Measurements from ENCODE around the gene CLPSL2.

The CLPSL2 gene

DNA sequence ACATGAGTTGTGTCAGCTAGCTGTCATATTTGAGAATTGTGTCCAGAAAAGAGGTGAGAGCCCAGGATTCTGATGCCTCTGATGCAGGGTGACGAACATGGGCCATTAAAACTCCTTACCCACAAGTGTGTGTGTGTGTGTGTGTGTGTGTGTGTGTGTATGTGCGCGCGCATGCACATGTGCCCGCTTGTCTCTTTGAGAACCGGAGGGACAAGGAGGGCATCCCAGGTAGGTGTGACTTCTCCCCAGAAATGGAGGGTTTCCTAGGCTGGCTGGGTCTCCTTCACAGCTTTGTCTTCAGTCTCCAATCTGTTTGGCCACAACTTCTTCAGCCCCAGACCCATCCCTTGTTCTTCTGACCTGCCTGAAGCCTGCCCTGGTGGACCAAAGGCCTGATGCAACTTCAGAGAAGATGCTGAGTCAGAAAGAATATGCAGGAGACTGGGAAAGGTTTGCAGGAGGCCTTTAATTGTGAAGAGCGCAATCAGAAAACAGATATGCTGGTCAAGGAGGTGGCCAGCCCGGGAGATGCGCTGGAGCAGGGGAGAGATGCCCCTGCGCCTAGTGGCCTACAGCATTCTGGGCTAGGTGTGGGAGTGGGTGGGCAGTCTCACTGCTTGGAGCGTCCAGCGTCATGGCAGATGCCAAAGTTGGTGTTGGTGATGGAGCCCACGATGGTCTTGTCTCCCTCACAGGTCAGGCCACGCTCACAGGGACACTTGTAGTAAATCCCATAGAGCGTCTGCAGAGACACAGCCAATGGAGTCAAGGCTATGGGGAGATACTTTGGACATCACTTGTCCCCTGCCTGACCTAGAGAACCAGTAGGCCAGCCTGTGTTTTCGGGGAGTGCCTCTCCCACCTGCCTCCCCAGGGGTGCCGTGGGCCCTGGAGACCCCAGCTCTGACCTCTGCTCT is 18.4 kb downstream of the CLPSL2 start:
- Histone ChIP-seq H3K9ac (ENCODE audit: low read length) (no peak overlapping the region), H3K36me3 (ENCODE audit: control insufficient read depth, insufficient read depth, low read length, severe bottlenecking) (no peaks in the 10 kb centered on the region), H3K4me3 (ENCODE audit: low read length) (no peak overlapping the region), H3K27me3 (replicated peaks; ENCODE audit: control insufficient read depth, insufficient read depth, low read length) (peaks cover 50% of the 10 kb centered on the region), H3K9me3 (ENCODE audit: control insufficient read depth, low read length) (no peaks in the 10 kb centered on the region), H3K4me1 (ENCODE audit: control insufficient read depth, insufficient read depth, low read length) (no peaks in the 10 kb centered on the region)
- no peak for DNase-seq (ENCODE audit: low read depth)

GRCh38 chr6:35795453-35796071 is 19.2 kb downstream of the CLPSL2 start:
- Histone ChIP-seq H3K4me3 (ENCODE audit: low read length) (no peak overlapping the region), H3K27me3 (replicated peaks; ENCODE audit: control insufficient read depth, insufficient read depth, low read length) (peaks cover 43% of the 10 kb centered on the region)

DNA sequence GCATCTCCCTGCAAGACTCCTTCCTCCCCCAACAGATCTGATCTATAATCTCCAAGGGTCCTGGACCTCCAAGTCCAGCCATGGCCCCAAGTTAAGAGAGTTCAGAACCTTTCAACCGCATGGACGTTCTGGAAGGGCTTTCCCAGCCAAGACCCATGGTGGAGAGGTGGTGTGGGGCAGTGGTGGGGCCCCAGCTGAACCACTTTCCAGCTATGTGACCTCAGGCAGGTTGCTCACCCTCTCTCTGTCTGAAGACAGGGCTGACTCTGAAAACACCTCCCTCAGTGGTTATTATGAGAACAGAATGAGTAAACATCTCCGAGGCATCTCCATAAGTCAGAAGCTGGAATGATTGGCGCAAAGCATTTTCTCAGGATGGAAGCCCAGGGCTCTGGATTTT is 19.8 kb downstream of the CLPSL2 start:
- Histone ChIP-seq H3K9me3 (ENCODE audit: control insufficient read depth, low read length) (no peaks in the 10 kb centered on the region), H3K27me3 (replicated peaks; ENCODE audit: control insufficient read depth, insufficient read depth, low read length) (peaks cover 41% of the 10 kb centered on the region), H3K9ac (ENCODE audit: low read length) (no peak overlapping the region), H3K4me3 (ENCODE audit: low read length) (no peak overlapping the region), H3K36me3 (ENCODE audit: control insufficient read depth, insufficient read depth, low read length, severe bottlenecking) (no peaks in the 10 kb centered on the region), H3K4me1 (ENCODE audit: control insufficient read depth, insufficient read depth, low read length) (no peaks in the 10 kb centered on the region)
- no peak for DNase-seq (ENCODE audit: low read depth)

More at GRCh38 chr6:35795453-35796071, 19.2 kb downstream of the CLPSL2 start:
- Histone ChIP-seq H3K9ac (ENCODE audit: low read length) (no peak overlapping the region), H3K36me3 (ENCODE audit: control insufficient read depth, insufficient read depth, low read length, severe bottlenecking) (no peaks in the 10 kb centered on the region), H3K9me3 (ENCODE audit: control insufficient read depth, low read length) (no peaks in the 10 kb centered on the region), H3K4me1 (ENCODE audit: control insufficient read depth, insufficient read depth, low read length) (no peaks in the 10 kb centered on the region)
- no peak for DNase-seq (ENCODE audit: low read depth)

DNA sequence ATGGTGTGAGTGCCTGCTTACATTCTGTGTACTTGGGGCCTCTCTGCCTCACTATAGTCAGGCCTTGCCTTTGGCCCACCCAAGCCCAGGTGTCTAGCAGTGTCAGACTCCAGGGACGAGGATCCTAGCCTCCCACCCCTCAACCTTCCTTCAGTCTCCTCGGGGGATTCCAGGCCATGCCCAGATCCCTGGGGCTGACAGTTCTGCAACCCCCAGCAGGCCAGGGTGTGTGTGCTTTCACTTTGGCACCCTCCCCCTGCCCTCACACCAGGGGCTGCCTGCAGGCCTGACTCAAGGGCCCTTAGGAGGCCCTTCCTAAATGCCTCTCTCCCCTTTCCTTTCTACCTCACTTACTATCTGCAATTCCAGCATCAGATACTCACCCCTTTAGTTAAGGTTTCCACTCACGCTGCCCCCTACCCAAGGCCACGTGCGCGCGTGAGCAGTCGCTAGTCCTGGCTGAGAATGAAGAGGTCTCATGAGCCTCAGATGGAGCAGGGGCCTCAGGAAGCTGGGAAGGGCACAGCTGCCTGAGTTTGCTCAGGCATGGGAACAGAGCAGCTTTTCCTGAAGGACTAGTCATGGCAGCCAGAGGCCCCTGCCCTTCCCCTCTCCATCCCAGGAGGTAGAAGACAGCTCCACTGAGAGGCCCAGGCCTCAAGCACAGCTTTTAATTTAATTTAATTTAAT is 21.6 kb downstream of the CLPSL2 start:
- Histone ChIP-seq H3K27me3 (replicated peaks; ENCODE audit: control insufficient read depth, insufficient read depth, low read length) (peaks cover 33% of the 10 kb centered on the region), H3K9me3 (ENCODE audit: control insufficient read depth, low read length) (no peaks in the 10 kb centered on the region), H3K9ac (ENCODE audit: low read length) (no peak overlapping the region), H3K4me3 (ENCODE audit: low read length) (no peak overlapping the region), H3K4me1 (ENCODE audit: control insufficient read depth, insufficient read depth, low read length) (no peaks in the 10 kb centered on the region), H3K36me3 (ENCODE audit: control insufficient read depth, insufficient read depth, low read length, severe bottlenecking) (no peaks in the 10 kb centered on the region)
- DNase-seq (ENCODE audit: low read depth): no peak

GRCh38 chr6:35798706-35799105 is 22.3 kb downstream of the CLPSL2 start:
- no peaks in the 10 kb centered on the region for H3K4me1 ChIP-seq (ENCODE audit: control insufficient read depth, insufficient read depth, low read length)
- H3K9ac ChIP-seq (ENCODE audit: low read length): no peak overlapping the region
- DNase-seq (ENCODE audit: low read depth): no peak
- H3K4me3 ChIP-seq (ENCODE audit: low read length): no peak overlapping the region
- peaks cover 33% of the 10 kb centered on the region for H3K27me3 ChIP-seq (replicated peaks; ENCODE audit: control insufficient read depth, insufficient read depth, low read length)
- H3K36me3 ChIP-seq (ENCODE audit: control insufficient read depth, insufficient read depth, low read length, severe bottlenecking): no peaks in the 10 kb centered on the region
- no peaks in the 10 kb centered on the region for H3K9me3 ChIP-seq (ENCODE audit: control insufficient read depth, low read length)

DNA sequence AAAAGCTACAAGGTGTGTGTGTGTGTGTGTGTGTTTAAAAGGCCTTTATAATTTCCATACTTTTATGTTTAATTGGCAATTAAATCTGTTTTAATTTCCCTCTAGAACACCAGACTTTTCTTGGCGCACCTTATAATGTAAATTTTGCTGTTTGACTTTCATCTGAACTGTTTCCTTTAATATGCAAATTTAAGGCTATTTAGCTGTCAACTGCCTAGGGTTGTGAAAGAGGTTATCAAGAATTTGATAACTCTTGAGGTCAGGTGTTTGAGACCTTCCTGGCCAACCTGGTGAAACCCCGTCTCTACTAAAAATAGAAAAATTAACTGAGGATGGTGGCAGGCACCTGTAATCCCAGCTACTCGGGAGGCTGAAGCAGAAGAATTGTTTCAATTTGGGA is 24.8 kb downstream of the CLPSL2 start:
- Histone ChIP-seq H3K9me3 (ENCODE audit: control insufficient read depth, low read length) (no peaks in the 10 kb centered on the region), H3K9ac (ENCODE audit: low read length) (no peak overlapping the region), H3K4me3 (ENCODE audit: low read length) (no peak overlapping the region), H3K27me3 (replicated peaks; ENCODE audit: control insufficient read depth, insufficient read depth, low read length) (peaks cover 33% of the 10 kb centered on the region), H3K4me1 (ENCODE audit: control insufficient read depth, insufficient read depth, low read length) (no peaks in the 10 kb centered on the region), H3K36me3 (ENCODE audit: control insufficient read depth, insufficient read depth, low read length, severe bottlenecking) (no peaks in the 10 kb centered on the region)
- no peak for DNase-seq (ENCODE audit: low read depth)

- Histone ChIP-seq H3K4me3 (ENCODE audit: low read length) (peak within 1 kb of the TSS; percentile 52), H3K36me3 (ENCODE audit: control insufficient read depth, insufficient read depth, low read length, severe bottlenecking) (no peaks in the 10 kb centered on the region), H3K9me3 (ENCODE audit: control insufficient read depth, low read length) (no peaks in the 10 kb centered on the region), H3K27me3 (replicated peaks; ENCODE audit: control insufficient read depth, insufficient read depth, low read length) (peaks cover 25% of the 10 kb centered on the region), H3K4me1 (ENCODE audit: control insufficient read depth, insufficient read depth, low read length) (no peaks in the 10 kb centered on the region), H3K9ac (ENCODE audit: low read length) (no peak within 1 kb of the TSS)
- DNase-seq (ENCODE audit: low read depth): peak; percentile 70
Measured at GRCh38 chr6:35804996-35805736, 28.8 kb downstream of the CLPSL2 start, which contains the start of gene LHFPL5. TSS of gene LHFPL5 (plus strand) at chr6:35805352. CDS start at chr6:35805671, 319 bp downstream.

- no peak for DNase-seq (ENCODE audit: low read depth)
- H3K9me3 ChIP-seq (ENCODE audit: control insufficient read depth, low read length): no peaks in the 10 kb centered on the region
- H3K4me1 ChIP-seq (ENCODE audit: control insufficient read depth, insufficient read depth, low read length): peaks cover 4% of the 10 kb centered on the region
- H3K36me3 ChIP-seq (ENCODE audit: control insufficient read depth, insufficient read depth, low read length, severe bottlenecking): no peaks in the 10 kb centered on the region
- H3K27me3 ChIP-seq (replicated peaks; ENCODE audit: control insufficient read depth, insufficient read depth, low read length): peaks cover 25% of the 10 kb centered on the region
- no peak overlapping the region for H3K9ac ChIP-seq (ENCODE audit: low read length)
- no peak overlapping the region for H3K4me3 ChIP-seq (ENCODE audit: low read length)
Measured at GRCh38 chr6:35808688-35809087, 32.3 kb downstream of the CLPSL2 start.

- no peak for DNase-seq (ENCODE audit: low read depth)
- Histone ChIP-seq H3K9me3 (ENCODE audit: control insufficient read depth, low read length) (no peaks in the 10 kb centered on the region), H3K4me3 (ENCODE audit: low read length) (no peak overlapping the region), H3K36me3 (ENCODE audit: control insufficient read depth, insufficient read depth, low read length, severe bottlenecking) (no peaks in the 10 kb centered on the region), H3K9ac (ENCODE audit: low read length) (no peak overlapping the region), H3K4me1 (ENCODE audit: control insufficient read depth, insufficient read depth, low read length) (peaks cover 4% of the 10 kb centered on the region), H3K27me3 (replicated peaks; ENCODE audit: control insufficient read depth, insufficient read depth, low read length) (peaks cover 30% of the 10 kb centered on the region)
Measured at GRCh38 chr6:35809809-35810208, 33.4 kb downstream of the CLPSL2 start.

DNA sequence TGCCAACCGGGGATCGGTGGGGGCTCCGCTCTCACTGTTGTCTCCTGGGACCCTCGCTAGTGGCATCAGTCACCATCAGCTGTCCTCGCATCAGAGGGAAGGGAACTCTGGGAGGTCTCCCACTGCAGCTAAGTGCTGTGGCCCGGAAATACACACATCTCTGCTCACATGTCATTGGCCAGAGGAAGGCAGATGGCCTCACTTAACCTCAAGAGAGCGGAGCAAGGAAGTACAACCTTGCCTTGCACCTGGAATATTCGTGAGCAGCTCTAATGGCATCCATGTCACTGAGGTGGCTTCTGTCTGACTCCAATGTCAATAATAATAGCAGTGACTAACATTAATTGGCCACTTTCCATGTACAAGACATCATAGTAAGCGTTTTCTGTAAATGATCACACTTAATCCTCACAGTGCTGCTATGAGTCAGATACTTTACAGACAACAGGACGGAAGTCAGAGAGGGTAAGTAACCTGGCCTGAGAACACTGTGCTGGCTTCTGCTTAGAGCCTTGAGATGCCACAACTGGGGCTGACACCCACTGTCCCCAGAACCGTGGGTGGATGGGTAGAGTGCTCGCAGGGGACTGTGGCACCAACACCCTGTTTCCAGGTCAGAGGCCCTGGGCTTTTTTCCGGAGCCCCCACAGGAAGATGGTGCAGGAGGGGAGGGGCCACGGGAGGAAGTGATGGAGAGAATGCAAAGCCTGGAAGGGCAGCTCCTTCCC is 34.7 kb downstream of the CLPSL2 start:
- DNase-seq (ENCODE audit: low read depth): peak; percentile 19
- Histone ChIP-seq H3K9ac (ENCODE audit: low read length) (no peak overlapping the region), H3K9me3 (ENCODE audit: control insufficient read depth, low read length) (no peaks in the 10 kb centered on the region)

More for the DNA sequence above, 34.7 kb downstream of the CLPSL2 start:
- Histone ChIP-seq H3K27me3 (replicated peaks; ENCODE audit: control insufficient read depth, insufficient read depth, low read length) (peaks cover 25% of the 10 kb centered on the region), H3K36me3 (ENCODE audit: control insufficient read depth, insufficient read depth, low read length, severe bottlenecking) (no peaks in the 10 kb centered on the region), H3K4me1 (ENCODE audit: control insufficient read depth, insufficient read depth, low read length) (peaks cover 4% of the 10 kb centered on the region), H3K4me3 (ENCODE audit: low read length) (no peak overlapping the region)

Measured in adipocyte (in vitro differentiated cells).